T1000 (cell line): ENCODE measurements around the gene OSBP.
"Not testable (repeated sequence)": the region's sequence is repeated elsewhere in the genome, so short reads cannot be mapped to it uniquely, and the experiment has no call there.

Experiments
- DNase-seq: peaks from one replicate; lab custom pipeline; 2025; ENCODE audit warnings: mixed read lengths; lab: John Stamatoyannopoulos, UW

Gene OSBP

GRCh38 chr11:59553323-59553722 lies 62.3 kb downstream of the OSBP start:
- DNase-seq = no peak

GRCh38 chr11:59552844-59553243 lies 62.7 kb downstream of the OSBP start:
- DNase-seq = no peak

- peak; percentile 20 for DNase-seq
These were observed 63.7 kb downstream of the OSBP start for GRCh38 chr11:59551659-59552521.

- DNase-seq = peak; percentile 84
These were observed 64.5 kb downstream of the OSBP start for GRCh38 chr11:59550842-59551658.

- DNase-seq = peak; percentile 84
These were observed 65.2 kb downstream of the OSBP start for GRCh38 chr11:59550368-59550841.

GRCh38 chr11:59548309-59548656 lies 67.3 kb downstream of the OSBP start:
- no peak for DNase-seq

GRCh38 chr11:59547605-59548308 lies 67.8 kb downstream of the OSBP start:
- not testable (repeated sequence) for DNase-seq

- DNase-seq = peak; percentile 70
These were observed 70.2 kb downstream of the OSBP start for GRCh38 chr11:59545179-59546020.

GRCh38 chr11:59544869-59545178 lies 70.8 kb downstream of the OSBP start:
- no peak for DNase-seq

GRCh38 chr11:59543713-59544112 lies 71.9 kb downstream of the OSBP start:
- not testable (repeated sequence) for DNase-seq

- no peak for DNase-seq
These were observed 73.3 kb downstream of the OSBP start for GRCh38 chr11:59542142-59542810.

- no peak for DNase-seq
These were observed 80.9 kb downstream of the OSBP start for GRCh38 chr11:59534676-59535075.

GRCh38 chr11:59532620-59533019 lies 83.0 kb downstream of the OSBP start:
- no peak for DNase-seq

- DNase-seq = no peak
These were observed 86.9 kb downstream of the OSBP start for GRCh38 chr11:59528711-59529110.
